Measurements from ENCODE around the gene ZNF408.

- TF ChIP-seq EZH2phosphoT487 (IDR thresholded peaks at IDR 0.05; ENCODE audit: borderline replicate concordance, low read depth) (no peak), CTCF (IDR thresholded peaks at IDR 0.05) (no peak), ELF1 (IDR thresholded peaks at IDR 0.05) (no peak), FOXM1 (IDR thresholded peaks at IDR 0.05; ENCODE audit: low read depth) (no peak), POLR2AphosphoS5 (IDR thresholded peaks at IDR 0.05; ENCODE audit: low read depth, low read length) (no peak), ZBTB33 (IDR thresholded peaks at IDR 0.05; ENCODE audit: borderline replicate concordance, low read depth) (no peak), YY1 (IDR thresholded peaks at IDR 0.05; ENCODE audit: low read depth) (no peak), RCOR1 (IDR thresholded peaks at IDR 0.05; ENCODE audit: low read length) (no peak), RFX5 (IDR thresholded peaks at IDR 0.05; ENCODE audit: low read length) (no peak), TAF1 (IDR thresholded peaks at IDR 0.05; ENCODE audit: borderline replicate concordance, low read depth, low read length) (no peak)
Observed at GRCh38 chr11:46729110-46730027, 28.5 kb downstream of the ZNF408 start.
